Right atrium auricular region (tissue), 2 donors: ENCODE data around the gene RNF213. TPM values are rescaled to one million over a fixed set of nuclear protein-coding genes. Genes with fewer than 3 reads are reported as not detected.

Experiments used
- DNase-seq: peaks from one replicate; pipeline ENCODE4 v3.0.0-alpha.2; 2019; ENCODE audit warnings: low spot score
- H3K27ac ChIP-seq, 2 donors: fragments of 200-600 bp; sonication (generic); 1 replicate in 1 of 2; 2 replicates in 1 of 2; pipeline ENCODE4 v1.5.1; 2016 to 2019
- H3K27me3 ChIP-seq, 2 donors: fragments of 200-600 bp; sonication (generic); one replicate each; pipeline versions ENCODE4 v1.5.1 to v1.6.0; 2017 to 2019
- H3K36me3 ChIP-seq: fragments of 200-600 bp; sonication (generic); one replicate; pipeline ENCODE4 v1.5.1; 2016
- H3K4me1 ChIP-seq, 2 donors: fragments of 200-600 bp; sonication (generic); one replicate each; pipeline versions ENCODE4 v1.5.1 to v1.6.0; 2017 to 2019
- H3K4me3 ChIP-seq, 2 donors: fragments of 200-600 bp; sonication (generic); 1 replicate in 1 of 2; 2 replicates in 1 of 2; pipeline ENCODE4 v1.5.1; 2017 to 2019; ENCODE audit warnings: mild to moderate bottlenecking in 1 of 2, moderate library complexity in 1 of 2
- H3K9me3 ChIP-seq, 2 donors: fragments of 200-600 bp; sonication (generic); one replicate each; pipeline ENCODE4 v1.5.1; 2019
- total RNA-seq, 2 donors: library from RNA; depleted of rRNA; stranded (reverse); fragments of >200 nt; gene quantifications; one replicate each; pipeline ENCODE4 v1.1.0, GENCODE V29; 2016
- TF ChIP-seq, protein P1 (sequence below), 2 donors: fragments of 200-600 bp; sonication (generic); IDR thresholded peaks; one replicate each; pipeline ENCODE4 v1.5.1; 2019; ENCODE audit warnings: antibody characterized with exemption in 2 of 2

RNF213 gene
- total RNA-seq, 2 donors from 2014 or later, result 27.3 to 36.8 TPM

DNA sequence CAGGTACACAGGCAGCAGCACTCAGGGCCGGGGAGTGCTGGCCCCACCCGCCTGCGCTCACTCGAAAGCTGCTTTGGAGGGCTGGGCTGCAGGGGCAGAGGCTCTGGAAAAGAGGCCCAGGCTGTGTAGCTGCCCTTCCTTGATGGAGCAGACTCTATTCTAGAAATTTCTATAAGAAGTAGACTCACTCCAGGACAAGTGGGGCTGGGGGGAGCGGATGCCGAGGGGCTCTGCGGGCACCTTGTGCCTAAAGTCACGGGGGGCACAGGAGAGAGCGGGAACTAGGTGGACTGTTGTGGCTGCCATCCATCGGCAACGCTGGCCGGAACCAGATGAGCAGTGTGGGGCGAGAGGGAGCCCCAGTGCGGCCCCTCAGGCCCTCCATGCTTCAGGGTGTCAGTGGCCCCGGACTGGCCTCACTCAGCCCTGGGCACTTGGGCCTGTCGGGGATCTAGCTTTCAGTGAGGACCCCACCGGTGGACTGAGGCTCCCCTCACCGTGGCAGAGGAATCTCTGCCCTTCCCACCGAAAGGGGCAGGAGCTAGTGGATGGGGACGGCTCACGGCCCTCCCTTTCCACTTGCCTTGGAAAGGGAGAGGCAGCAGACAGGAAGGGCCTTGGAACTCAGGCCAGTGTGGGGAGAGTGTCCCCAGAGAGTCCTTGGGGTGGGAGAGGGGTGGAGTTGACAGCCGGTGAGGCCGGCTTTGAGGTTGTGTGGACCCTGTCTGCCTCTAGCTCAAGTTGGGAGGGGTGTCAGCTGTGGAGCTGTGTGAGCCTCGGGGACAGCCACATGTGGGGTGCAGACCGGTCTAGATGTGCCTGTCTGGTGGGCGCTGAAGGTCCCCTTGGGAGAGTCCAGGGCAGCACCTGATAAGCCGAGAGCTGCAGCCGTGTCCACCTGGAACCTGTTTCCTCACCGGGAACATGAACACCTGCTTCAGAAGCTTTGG lies 170.9 kb downstream of the RNF213 start:
- H3K36me3 ChIP-seq, result no peaks in the 10 kb centered on the region
- H3K27me3 ChIP-seq, result no peaks in the 10 kb centered on the region
- no peaks in the 10 kb centered on the region for H3K9me3 ChIP-seq
- TF ChIP-seq, protein P1, sequence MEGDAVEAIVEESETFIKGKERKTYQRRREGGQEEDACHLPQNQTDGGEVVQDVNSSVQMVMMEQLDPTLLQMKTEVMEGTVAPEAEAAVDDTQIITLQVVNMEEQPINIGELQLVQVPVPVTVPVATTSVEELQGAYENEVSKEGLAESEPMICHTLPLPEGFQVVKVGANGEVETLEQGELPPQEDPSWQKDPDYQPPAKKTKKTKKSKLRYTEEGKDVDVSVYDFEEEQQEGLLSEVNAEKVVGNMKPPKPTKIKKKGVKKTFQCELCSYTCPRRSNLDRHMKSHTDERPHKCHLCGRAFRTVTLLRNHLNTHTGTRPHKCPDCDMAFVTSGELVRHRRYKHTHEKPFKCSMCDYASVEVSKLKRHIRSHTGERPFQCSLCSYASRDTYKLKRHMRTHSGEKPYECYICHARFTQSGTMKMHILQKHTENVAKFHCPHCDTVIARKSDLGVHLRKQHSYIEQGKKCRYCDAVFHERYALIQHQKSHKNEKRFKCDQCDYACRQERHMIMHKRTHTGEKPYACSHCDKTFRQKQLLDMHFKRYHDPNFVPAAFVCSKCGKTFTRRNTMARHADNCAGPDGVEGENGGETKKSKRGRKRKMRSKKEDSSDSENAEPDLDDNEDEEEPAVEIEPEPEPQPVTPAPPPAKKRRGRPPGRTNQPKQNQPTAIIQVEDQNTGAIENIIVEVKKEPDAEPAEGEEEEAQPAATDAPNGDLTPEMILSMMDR (IDR thresholded peaks at IDR 0.05), result no peak
- no peak overlapping the region for H3K4me3 ChIP-seq
- H3K4me1 ChIP-seq, result peaks cover 0 to 6% of the 10 kb centered on the region in 2 donors
- H3K27ac ChIP-seq, result no peak overlapping the region
- DNase-seq, result no peak

GRCh38 chr17:80432350-80432955 lies 171.8 kb downstream of the RNF213 start:
- TF ChIP-seq, protein P1 (IDR thresholded peaks at IDR 0.05), result no peak
- Histone ChIP-seq H3K27ac (no peak overlapping the region), H3K4me3 (no peak overlapping the region), H3K36me3 (no peaks in the 10 kb centered on the region), H3K4me1 (no peaks in the 10 kb centered on the region), H3K9me3 (no peaks in the 10 kb centered on the region), H3K27me3 (no peaks in the 10 kb centered on the region)
- no peak for DNase-seq

DNA sequence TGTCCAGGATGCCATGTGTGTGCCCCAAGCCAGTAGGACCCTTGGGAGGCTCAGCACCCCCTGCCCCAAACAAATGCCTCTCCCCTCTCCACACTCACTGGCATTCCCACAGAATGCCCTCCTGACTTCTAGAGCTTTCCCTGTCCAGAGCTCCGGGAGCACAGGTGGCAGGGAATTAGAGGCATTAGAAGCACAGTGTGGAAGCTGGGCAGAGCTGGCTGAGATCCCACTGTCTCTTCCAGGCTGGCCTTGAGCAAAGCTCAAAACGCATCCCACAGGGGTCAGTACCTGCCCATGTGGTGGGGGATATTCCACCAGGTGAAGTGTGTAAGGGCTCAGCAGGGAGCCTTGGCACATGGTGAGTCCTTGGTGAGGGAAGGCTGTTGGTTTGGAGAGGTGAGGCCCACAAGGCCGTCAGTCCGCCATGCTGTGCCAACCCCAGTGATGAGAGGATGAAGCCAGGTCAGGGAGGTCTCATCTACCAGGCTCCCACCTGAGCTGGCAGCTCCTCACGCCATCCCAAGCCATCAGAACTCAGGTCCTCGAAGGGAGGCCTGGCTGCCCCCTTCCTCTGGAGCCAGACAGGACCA lies 172.4 kb downstream of the RNF213 start:
- no peak overlapping the region for H3K4me3 ChIP-seq
- no peaks in the 10 kb centered on the region for H3K36me3 ChIP-seq
- DNase-seq, result no peak
- no peaks in the 10 kb centered on the region for H3K27me3 ChIP-seq
- TF ChIP-seq, protein P1 (IDR thresholded peaks at IDR 0.05), result no peak
- H3K4me1 ChIP-seq, result no peaks in the 10 kb centered on the region
- no peaks in the 10 kb centered on the region for H3K9me3 ChIP-seq
- no peak overlapping the region for H3K27ac ChIP-seq

- Histone ChIP-seq H3K9me3 (no peaks in the 10 kb centered on the region), H3K4me1 (no peaks in the 10 kb centered on the region), H3K4me3 (no peak overlapping the region), H3K27ac (no peak overlapping the region), H3K27me3 (no peaks in the 10 kb centered on the region), H3K36me3 (no peaks in the 10 kb centered on the region)
- no peak for DNase-seq
- TF ChIP-seq, protein P1 (IDR thresholded peaks at IDR 0.05), result no peak
These were observed 173.4 kb downstream of the RNF213 start for GRCh38 chr17:80433916-80434666.

DNA sequence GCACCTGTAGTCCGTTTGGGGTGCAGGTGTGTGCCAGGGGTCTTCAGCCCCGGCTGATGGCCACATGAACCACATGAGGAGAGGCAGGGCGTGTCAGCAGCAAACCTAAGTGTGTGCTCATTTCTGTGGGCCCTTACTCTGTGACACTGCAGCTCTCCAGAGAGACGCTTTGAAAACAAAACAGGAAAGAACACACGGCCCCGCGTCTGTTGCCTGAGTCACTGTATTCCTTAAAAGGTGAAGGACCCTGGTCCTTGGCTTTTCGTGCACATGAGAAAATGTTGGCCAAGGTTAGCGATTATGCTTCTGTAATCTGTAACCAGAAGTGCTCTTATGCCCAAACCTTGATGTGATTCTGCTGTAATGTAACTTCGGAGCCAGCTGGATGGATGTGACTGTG lies 176.9 kb downstream of the RNF213 start:
- Histone ChIP-seq H3K36me3 (no peaks in the 10 kb centered on the region), H3K27me3 (no peaks in the 10 kb centered on the region), H3K27ac (no peak overlapping the region), H3K4me3 (no peak overlapping the region), H3K4me1 (no peaks in the 10 kb centered on the region), H3K9me3 (no peaks in the 10 kb centered on the region)
- no peak for DNase-seq
- TF ChIP-seq, protein P1 (IDR thresholded peaks at IDR 0.05), result no peak
